ENCODE measurements around the gene BMP7. TPM values are rescaled to one million over a fixed set of nuclear protein-coding genes. Genes with fewer than 3 reads are reported as not detected.

The BMP7 gene
- total and polyA plus RNA-seq, 2 experiments from 2014 or later: 15.9 to 22.8 TPM

DNA sequence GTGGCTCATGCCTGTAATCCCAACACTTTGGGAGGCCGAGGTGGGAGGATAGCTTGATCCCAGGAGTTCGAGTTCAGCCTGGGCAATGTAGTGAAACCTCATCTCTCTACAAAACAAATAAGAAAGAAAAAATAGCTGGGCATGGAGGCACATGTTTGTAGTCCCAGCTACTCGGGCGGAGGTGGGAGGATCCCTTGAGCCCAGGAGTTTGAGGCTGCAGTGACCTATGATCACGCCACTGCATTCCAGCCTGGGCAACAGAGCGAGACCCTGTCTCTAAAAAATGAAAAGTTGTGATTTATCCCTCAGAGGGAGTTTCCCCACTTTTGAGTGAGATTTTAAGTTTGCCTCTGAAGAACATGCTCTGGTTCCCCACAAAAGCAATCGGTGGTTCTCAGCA, 17.4 kb upstream of the BMP7 start:
- Histone ChIP-seq H3F3A (replicated peaks; ENCODE audit: low read depth) (no peaks in the 10 kb centered on the region), H3K4me2 (no peak overlapping the region), H2AFZ (no peak overlapping the region), H3K27me3 (ENCODE audit: insufficient read depth) (no peaks in the 10 kb centered on the region), H3K4me3 (no peak overlapping the region), H3K4me1 (ENCODE audit: insufficient read depth) (peaks cover under 1% of the 10 kb centered on the region; the same call in 1 of the 2 replicates), H3K27ac (ENCODE audit: low read depth) (no peak overlapping the region), H4K20me1 (replicated peaks; ENCODE audit: insufficient read depth) (no peaks in the 10 kb centered on the region), H3K79me2 (replicated peaks; ENCODE audit: insufficient read depth) (no peaks in the 10 kb centered on the region), H3K9me2 (ENCODE audit: insufficient read depth) (no peaks in the 10 kb centered on the region), H3K36me3 (ENCODE audit: insufficient read depth) (no peaks in the 10 kb centered on the region)
- H3K27ac Mint-ChIP-seq: no peak overlapping the region
- H3K36me3 Mint-ChIP-seq (ENCODE audit: low read depth): no peaks in the 10 kb centered on the region
- DNase-seq (ENCODE audit: low spot score) (no peak), ATAC-seq (no peak)
- H3K4me3 Mint-ChIP-seq: no peak overlapping the region
- peaks cover 33% of the 10 kb centered on the region for H3K4me1 Mint-ChIP-seq
- no peaks in the 10 kb centered on the region for H3K9me3 Mint-ChIP-seq
- H3K27me3 Mint-ChIP-seq (ENCODE audit: insufficient read depth, low read depth, poor library complexity): peaks cover 19% of the 10 kb centered on the region
- TF ChIP-seq STAT1 (IDR thresholded peaks at IDR 0.05; ENCODE audit: unreplicated experiment) (no peak), POLR2AphosphoS5 (IDR thresholded peaks at IDR 0.05; ENCODE audit: low read depth) (no peak), ZNF114 (CRISPR knock-in tag; IDR thresholded peaks at IDR 0.05) (no peak), ZNF331 (CRISPR knock-in tag; IDR thresholded peaks at IDR 0.05; ENCODE audit: low read depth) (no peak), EZH2 (IDR thresholded peaks at IDR 0.05; ENCODE audit: low read depth, unreplicated experiment) (no peak), CREB1 (CRISPR knock-in tag; IDR thresholded peaks at IDR 0.05; ENCODE audit: low read depth) (no peak), NANOG (IDR thresholded peaks at IDR 0.05; ENCODE audit: borderline replicate concordance) (no peak), JUNB (IDR thresholded peaks at IDR 0.05; ENCODE audit: unreplicated experiment) (no peak), EZH2phosphoT487 (IDR thresholded peaks at IDR 0.05; ENCODE audit: unreplicated experiment) (no peak)
- TF ChIP-seq, protein P1, sequence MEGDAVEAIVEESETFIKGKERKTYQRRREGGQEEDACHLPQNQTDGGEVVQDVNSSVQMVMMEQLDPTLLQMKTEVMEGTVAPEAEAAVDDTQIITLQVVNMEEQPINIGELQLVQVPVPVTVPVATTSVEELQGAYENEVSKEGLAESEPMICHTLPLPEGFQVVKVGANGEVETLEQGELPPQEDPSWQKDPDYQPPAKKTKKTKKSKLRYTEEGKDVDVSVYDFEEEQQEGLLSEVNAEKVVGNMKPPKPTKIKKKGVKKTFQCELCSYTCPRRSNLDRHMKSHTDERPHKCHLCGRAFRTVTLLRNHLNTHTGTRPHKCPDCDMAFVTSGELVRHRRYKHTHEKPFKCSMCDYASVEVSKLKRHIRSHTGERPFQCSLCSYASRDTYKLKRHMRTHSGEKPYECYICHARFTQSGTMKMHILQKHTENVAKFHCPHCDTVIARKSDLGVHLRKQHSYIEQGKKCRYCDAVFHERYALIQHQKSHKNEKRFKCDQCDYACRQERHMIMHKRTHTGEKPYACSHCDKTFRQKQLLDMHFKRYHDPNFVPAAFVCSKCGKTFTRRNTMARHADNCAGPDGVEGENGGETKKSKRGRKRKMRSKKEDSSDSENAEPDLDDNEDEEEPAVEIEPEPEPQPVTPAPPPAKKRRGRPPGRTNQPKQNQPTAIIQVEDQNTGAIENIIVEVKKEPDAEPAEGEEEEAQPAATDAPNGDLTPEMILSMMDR (conservative IDR thresholded peaks at IDR 0.05; ENCODE audit: low read depth in 2 of 2): no peak
- TF ChIP-seq, protein P2, sequence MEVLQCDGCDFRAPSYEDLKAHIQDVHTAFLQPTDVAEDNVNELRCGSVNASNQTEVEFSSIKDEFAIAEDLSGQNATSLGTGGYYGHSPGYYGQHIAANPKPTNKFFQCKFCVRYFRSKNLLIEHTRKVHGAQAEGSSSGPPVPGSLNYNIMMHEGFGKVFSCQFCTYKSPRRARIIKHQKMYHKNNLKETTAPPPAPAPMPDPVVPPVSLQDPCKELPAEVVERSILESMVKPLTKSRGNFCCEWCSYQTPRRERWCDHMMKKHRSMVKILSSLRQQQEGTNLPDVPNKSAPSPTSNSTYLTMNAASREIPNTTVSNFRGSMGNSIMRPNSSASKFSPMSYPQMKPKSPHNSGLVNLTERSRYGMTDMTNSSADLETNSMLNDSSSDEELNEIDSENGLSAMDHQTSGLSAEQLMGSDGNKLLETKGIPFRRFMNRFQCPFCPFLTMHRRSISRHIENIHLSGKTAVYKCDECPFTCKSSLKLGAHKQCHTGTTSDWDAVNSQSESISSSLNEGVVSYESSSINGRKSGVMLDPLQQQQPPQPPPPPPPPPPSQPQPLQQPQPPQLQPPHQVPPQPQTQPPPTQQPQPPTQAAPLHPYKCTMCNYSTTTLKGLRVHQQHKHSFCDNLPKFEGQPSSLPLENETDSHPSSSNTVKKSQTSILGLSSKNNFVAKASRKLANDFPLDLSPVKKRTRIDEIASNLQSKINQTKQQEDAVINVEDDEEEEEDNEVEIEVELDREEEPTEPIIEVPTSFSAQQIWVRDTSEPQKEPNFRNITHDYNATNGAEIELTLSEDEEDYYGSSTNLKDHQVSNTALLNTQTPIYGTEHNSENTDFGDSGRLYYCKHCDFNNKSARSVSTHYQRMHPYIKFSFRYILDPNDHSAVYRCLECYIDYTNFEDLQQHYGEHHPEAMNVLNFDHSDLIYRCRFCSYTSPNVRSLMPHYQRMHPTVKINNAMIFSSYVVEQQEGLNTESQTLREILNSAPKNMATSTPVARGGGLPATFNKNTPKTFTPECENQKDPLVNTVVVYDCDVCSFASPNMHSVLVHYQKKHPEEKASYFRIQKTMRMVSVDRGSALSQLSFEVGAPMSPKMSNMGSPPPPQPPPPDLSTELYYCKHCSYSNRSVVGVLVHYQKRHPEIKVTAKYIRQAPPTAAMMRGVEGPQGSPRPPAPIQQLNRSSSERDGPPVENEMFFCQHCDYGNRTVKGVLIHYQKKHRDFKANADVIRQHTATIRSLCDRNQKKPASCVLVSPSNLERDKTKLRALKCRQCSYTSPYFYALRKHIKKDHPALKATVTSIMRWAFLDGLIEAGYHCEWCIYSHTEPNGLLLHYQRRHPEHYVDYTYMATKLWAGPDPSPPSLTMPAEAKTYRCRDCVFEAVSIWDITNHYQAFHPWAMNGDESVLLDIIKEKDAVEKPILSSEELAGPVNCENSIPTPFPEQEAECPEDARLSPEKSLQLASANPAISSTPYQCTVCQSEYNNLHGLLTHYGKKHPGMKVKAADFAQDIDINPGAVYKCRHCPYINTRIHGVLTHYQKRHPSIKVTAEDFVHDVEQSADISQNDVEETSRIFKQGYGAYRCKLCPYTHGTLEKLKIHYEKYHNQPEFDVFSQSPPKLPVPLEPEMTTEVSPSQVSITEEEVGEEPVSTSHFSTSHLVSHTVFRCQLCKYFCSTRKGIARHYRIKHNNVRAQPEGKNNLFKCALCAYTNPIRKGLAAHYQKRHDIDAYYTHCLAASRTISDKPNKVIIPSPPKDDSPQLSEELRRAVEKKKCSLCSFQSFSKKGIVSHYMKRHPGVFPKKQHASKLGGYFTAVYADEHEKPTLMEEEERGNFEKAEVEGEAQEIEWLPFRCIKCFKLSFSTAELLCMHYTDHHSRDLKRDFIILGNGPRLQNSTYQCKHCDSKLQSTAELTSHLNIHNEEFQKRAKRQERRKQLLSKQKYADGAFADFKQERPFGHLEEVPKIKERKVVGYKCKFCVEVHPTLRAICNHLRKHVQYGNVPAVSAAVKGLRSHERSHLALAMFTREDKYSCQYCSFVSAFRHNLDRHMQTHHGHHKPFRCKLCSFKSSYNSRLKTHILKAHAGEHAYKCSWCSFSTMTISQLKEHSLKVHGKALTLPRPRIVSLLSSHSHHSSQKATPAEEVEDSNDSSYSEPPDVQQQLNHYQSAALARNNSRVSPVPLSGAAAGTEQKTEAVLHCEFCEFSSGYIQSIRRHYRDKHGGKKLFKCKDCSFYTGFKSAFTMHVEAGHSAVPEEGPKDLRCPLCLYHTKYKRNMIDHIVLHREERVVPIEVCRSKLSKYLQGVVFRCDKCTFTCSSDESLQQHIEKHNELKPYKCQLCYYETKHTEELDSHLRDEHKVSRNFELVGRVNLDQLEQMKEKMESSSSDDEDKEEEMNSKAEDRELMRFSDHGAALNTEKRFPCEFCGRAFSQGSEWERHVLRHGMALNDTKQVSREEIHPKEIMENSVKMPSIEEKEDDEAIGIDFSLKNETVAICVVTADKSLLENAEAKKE (CRISPR knock-in tag; IDR thresholded peaks at IDR 0.05): no peak
- TF ChIP-seq, protein P3, sequence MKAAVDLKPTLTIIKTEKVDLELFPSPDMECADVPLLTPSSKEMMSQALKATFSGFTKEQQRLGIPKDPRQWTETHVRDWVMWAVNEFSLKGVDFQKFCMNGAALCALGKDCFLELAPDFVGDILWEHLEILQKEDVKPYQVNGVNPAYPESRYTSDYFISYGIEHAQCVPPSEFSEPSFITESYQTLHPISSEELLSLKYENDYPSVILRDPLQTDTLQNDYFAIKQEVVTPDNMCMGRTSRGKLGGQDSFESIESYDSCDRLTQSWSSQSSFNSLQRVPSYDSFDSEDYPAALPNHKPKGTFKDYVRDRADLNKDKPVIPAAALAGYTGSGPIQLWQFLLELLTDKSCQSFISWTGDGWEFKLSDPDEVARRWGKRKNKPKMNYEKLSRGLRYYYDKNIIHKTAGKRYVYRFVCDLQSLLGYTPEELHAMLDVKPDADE (IDR thresholded peaks at IDR 0.05): no peak
- TF ChIP-seq, protein P4, sequence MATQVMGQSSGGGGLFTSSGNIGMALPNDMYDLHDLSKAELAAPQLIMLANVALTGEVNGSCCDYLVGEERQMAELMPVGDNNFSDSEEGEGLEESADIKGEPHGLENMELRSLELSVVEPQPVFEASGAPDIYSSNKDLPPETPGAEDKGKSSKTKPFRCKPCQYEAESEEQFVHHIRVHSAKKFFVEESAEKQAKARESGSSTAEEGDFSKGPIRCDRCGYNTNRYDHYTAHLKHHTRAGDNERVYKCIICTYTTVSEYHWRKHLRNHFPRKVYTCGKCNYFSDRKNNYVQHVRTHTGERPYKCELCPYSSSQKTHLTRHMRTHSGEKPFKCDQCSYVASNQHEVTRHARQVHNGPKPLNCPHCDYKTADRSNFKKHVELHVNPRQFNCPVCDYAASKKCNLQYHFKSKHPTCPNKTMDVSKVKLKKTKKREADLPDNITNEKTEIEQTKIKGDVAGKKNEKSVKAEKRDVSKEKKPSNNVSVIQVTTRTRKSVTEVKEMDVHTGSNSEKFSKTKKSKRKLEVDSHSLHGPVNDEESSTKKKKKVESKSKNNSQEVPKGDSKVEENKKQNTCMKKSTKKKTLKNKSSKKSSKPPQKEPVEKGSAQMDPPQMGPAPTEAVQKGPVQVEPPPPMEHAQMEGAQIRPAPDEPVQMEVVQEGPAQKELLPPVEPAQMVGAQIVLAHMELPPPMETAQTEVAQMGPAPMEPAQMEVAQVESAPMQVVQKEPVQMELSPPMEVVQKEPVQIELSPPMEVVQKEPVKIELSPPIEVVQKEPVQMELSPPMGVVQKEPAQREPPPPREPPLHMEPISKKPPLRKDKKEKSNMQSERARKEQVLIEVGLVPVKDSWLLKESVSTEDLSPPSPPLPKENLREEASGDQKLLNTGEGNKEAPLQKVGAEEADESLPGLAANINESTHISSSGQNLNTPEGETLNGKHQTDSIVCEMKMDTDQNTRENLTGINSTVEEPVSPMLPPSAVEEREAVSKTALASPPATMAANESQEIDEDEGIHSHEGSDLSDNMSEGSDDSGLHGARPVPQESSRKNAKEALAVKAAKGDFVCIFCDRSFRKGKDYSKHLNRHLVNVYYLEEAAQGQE (IDR thresholded peaks at IDR 0.05; ENCODE audit: unreplicated experiment): no peak

All from GM23338 (cell line).